ENCODE data around the gene WSCD1.

WSCD1 gene

GRCh38 chr17:6065351-6065750, 4.8 kb upstream of the WSCD1 start:
- POLR2A ChIA-PET (ENCODE audit: low non-redundant PET), result no interaction called here
- TF ChIP-seq CTCF (conservative IDR thresholded peaks at IDR 0.05; ENCODE audit: low read depth), result no peak
- no peak for DNase-seq (ENCODE audit: low spot score)
- CTCF ChIA-PET, result no interaction called here
- no peak overlapping the region for H3K27ac ChIP-seq

- DNase-seq (ENCODE audit: low spot score), result no peak
- POLR2A ChIA-PET (ENCODE audit: low non-redundant PET), result interaction anchor here (0.5 kb wide), 1 partner anchor 460 kb away, joined by 5 read pairs; no protein-coding TSS in a partner anchor
- no peak for TF ChIP-seq CTCF (conservative IDR thresholded peaks at IDR 0.05; ENCODE audit: low read depth)
- no peak overlapping the region for H3K27ac ChIP-seq
- CTCF ChIA-PET, result no interaction called here
Observed at GRCh38 chr17:6066183-6066948, 3.8 kb upstream of the WSCD1 start.

DNA sequence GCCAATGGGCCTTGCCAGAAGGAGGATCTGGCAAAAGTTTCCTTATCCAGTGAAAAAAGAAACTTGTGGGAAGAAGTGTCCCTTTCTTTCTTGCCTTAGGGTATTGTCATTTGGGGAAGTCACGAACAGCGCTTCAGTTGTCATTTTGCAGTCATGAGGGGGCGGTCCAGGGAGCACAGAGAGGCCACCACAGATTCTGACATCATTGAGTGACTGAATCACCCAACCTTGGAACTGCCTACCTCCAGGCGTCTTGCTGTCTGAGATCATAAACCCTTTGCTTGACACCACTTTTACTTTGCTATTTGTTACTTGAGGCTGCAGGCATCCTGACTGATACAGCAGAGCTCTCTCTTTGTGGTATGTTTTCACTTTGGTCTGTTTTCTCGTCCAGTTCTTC, 3.1 kb upstream of the WSCD1 start:
- H3K27ac ChIP-seq, result no peak overlapping the region
- no peak for DNase-seq (ENCODE audit: low spot score)
- CTCF ChIA-PET, result no interaction called here
- no peak for TF ChIP-seq CTCF (conservative IDR thresholded peaks at IDR 0.05; ENCODE audit: low read depth)
- POLR2A ChIA-PET (ENCODE audit: low non-redundant PET), result no interaction called here

GRCh38 chr17:6070430-6070912, 292 bp downstream of the WSCD1 start:
- POLR2A ChIA-PET (ENCODE audit: low non-redundant PET), result no interaction called here
- no peak for DNase-seq (ENCODE audit: low spot score)
- no peak for TF ChIP-seq CTCF (conservative IDR thresholded peaks at IDR 0.05; ENCODE audit: low read depth)
- CTCF ChIA-PET, result interaction anchor here (0.7 kb wide), 1 partner anchor 28 kb away, joined by 4 read pairs; no protein-coding TSS in a partner anchor
- no peak overlapping the region for H3K27ac ChIP-seq

- CTCF ChIA-PET, result interaction anchor here (0.7 kb wide), 1 partner anchor 27 kb away, joined by 4 read pairs; no protein-coding TSS in a partner anchor
- POLR2A ChIA-PET (ENCODE audit: low non-redundant PET), result no interaction called here
- no peak for DNase-seq (ENCODE audit: low spot score)
- no peak overlapping the region for H3K27ac ChIP-seq
- no peak for TF ChIP-seq CTCF (conservative IDR thresholded peaks at IDR 0.05; ENCODE audit: low read depth)
Observed at GRCh38 chr17:6070913-6071511, 833 bp downstream of the WSCD1 start.

DNA sequence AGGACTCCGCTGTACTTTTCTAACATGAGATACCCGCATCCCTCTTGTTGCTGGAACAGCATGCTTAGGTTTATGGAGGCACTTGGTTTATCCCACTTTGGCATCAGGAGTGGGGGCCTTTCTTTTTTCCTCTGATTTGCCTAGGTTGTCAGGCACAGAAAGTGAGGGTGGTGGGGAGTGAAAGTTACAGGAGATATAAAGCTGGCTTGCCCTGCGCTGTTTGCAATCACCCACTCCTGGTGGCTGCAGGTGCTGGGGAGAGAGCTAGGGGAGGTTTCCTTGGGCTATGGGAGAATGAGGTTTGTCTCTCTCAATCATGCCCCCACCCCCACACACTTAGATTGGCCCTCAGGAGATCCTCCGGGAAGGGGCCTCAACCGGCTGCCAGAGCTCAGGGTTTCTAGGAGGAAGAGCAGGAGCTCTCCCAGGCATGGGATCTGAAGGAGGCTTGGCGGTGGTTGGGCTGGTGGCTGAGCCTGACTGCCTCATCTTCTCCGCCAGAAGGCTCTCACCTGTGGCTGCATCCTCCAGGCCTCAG, 1.4 kb downstream of the WSCD1 start:
- ChIA-PET CTCF (interaction anchor here (0.6 to 1.4 kb wide), 2 partner anchors 118 to 479 kb away, joined by 3 to 4 read pairs; no protein-coding TSS in a partner anchor), POLR2A (ENCODE audit: low non-redundant PET) (no interaction called here)
- H3K27ac ChIP-seq, result no peak overlapping the region
- no peak for DNase-seq (ENCODE audit: low spot score)
- no peak for TF ChIP-seq CTCF (conservative IDR thresholded peaks at IDR 0.05; ENCODE audit: low read depth)

All from RWPE1 (cell line).